WERI-Rb-1 (cell line): ENCODE results near the gene EZH1.

ENCODE experiments used
- DNase-seq: peaks from one replicate; pipeline ENCODE4 v3.0.0-alpha.2; 2020
- H3K27ac ChIP-seq: fragments of 250-450 bp; sonication (Bioruptor Pico); 2 replicates; pipeline ENCODE4 v1.5.1; 2020; ENCODE audit warnings: mild to moderate bottlenecking, moderate library complexity
- H3K27me3 ChIP-seq: fragments of 250-450 bp; sonication (Bioruptor Pico); 2 replicates; pipeline ENCODE4 v1.5.1; 2021; ENCODE audit warnings: mild to moderate bottlenecking, low read depth, moderate library complexity; ENCODE audit not compliant: insufficient read depth, severe bottlenecking
- H3K36me3 ChIP-seq: fragments of 250-450 bp; sonication (Bioruptor Pico); 2 replicates; pipeline ENCODE4 v1.5.1; 2020; ENCODE audit warnings: mild to moderate bottlenecking, moderate library complexity
- H3K4me3 ChIP-seq: 2 replicates; pipeline ENCODE4 v1.5.1; 2011; ENCODE audit warnings: low read depth, mild to moderate bottlenecking, control low read depth, low read length
- H3K9me3 ChIP-seq: fragments of 250-450 bp; sonication (Bioruptor Pico); 2 replicates; pipeline ENCODE4 v1.5.1; 2021; ENCODE audit warnings: mild to moderate bottlenecking, moderate library complexity; ENCODE audit not compliant: severe bottlenecking
- TF ChIP-seq, protein P1 (sequence below): IDR thresholded peaks from 2 replicates; pipeline ENCODE4 v1.5.1; 2011; ENCODE audit warnings: low read depth, mild to moderate bottlenecking, control low read depth, inconsistent platforms, low read length

The EZH1 gene

DNA sequence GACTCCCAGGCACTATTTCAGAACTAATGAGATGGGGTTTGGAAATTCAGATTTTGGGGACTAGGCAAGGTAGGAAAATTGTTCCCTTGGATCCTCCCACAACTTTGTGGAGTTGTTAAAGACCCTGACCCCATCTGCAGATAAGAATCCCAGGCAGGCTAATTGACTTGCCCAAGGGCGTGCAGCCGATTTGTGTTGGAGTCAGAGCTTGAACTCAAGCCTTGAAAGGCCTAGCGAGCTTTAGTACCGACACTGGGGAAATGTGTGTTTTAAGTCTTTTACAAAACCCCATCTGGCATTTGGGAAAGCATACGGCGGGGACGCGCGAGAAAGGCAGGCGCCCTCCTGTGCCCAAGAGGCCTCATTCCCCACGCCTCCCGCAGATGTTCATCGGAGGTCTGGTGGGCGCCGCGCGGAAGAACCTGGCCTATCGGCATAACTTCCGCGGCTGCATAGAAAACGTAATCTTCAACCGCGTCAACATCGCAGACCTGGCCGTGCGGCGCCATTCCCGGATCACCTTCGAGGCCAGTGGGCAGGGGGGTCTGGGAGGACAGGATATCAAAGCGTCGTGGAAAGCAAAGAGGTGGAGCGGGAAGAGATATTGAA lies 58.2 kb downstream of the EZH1 start:
- H3K36me3 ChIP-seq = peaks cover 51% of the 10 kb centered on the region
- no peak for DNase-seq
- TF ChIP-seq, protein P1, sequence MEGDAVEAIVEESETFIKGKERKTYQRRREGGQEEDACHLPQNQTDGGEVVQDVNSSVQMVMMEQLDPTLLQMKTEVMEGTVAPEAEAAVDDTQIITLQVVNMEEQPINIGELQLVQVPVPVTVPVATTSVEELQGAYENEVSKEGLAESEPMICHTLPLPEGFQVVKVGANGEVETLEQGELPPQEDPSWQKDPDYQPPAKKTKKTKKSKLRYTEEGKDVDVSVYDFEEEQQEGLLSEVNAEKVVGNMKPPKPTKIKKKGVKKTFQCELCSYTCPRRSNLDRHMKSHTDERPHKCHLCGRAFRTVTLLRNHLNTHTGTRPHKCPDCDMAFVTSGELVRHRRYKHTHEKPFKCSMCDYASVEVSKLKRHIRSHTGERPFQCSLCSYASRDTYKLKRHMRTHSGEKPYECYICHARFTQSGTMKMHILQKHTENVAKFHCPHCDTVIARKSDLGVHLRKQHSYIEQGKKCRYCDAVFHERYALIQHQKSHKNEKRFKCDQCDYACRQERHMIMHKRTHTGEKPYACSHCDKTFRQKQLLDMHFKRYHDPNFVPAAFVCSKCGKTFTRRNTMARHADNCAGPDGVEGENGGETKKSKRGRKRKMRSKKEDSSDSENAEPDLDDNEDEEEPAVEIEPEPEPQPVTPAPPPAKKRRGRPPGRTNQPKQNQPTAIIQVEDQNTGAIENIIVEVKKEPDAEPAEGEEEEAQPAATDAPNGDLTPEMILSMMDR = no peak
- H3K4me3 ChIP-seq = no peak overlapping the region
- no peaks in the 10 kb centered on the region for H3K9me3 ChIP-seq
- H3K27ac ChIP-seq = no peak overlapping the region
- H3K27me3 ChIP-seq = no peaks in the 10 kb centered on the region

DNA sequence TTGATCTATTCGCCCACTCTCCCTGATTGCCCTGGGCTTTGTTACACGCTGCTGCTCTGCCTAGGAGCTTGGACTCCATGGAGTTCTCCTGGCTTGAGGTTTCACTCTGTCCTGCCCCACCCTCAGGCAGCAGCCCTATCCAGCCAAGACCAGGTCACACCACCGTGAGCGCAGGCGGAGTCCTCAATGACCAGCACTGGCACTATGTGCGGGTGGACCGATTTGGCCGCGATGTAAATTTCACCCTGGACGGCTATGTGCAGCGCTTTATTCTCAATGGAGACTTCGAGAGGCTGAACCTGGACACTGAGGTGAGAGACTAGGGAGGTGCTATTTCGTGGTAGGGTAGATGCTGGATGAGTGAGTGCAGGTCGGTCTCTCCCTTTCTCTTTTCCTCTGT lies 59.0 kb downstream of the EZH1 start:
- TF ChIP-seq, protein P1 = no peak

DNA sequence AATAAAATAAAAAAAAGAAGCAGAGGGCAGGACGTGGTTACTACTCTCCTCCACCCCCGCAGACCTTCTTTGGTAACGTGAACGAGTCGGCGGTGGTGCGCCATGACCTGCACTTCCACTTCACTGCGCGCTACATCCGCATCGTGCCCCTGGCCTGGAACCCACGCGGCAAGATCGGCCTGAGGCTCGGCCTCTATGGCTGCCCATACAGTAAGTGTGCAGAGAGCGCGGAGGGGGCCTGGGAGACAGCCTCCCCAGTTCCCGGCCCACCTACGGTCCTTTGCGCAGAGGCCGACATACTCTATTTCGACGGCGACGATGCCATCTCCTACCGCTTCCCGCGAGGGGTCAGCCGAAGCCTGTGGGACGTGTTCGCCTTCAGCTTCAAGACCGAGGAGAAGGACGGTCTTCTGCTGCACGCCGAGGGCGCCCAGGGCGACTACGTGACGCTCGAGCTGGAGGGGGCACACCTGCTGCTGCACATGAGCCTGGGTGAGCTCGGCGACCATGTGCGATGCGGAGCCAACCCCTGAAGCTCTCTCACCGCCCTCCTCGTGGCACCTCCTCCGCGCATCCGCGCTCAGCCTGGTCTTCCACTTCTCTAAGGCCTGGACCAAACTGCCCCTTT lies 59.8 kb downstream of the EZH1 start:
- H3K36me3 ChIP-seq = peaks cover 40% of the 10 kb centered on the region
- H3K27ac ChIP-seq = no peak overlapping the region
- no peaks in the 10 kb centered on the region for H3K9me3 ChIP-seq
- no peaks in the 10 kb centered on the region for H3K27me3 ChIP-seq
- no peak for DNase-seq
- TF ChIP-seq, protein P1 = no peak
- no peak overlapping the region for H3K4me3 ChIP-seq

More for the DNA sequence above, 59.0 kb downstream of the EZH1 start:
- Histone ChIP-seq H3K36me3 (peaks cover 46% of the 10 kb centered on the region), H3K4me3 (no peak overlapping the region), H3K9me3 (no peaks in the 10 kb centered on the region), H3K27ac (no peak overlapping the region), H3K27me3 (no peaks in the 10 kb centered on the region)
- no peak for DNase-seq

DNA sequence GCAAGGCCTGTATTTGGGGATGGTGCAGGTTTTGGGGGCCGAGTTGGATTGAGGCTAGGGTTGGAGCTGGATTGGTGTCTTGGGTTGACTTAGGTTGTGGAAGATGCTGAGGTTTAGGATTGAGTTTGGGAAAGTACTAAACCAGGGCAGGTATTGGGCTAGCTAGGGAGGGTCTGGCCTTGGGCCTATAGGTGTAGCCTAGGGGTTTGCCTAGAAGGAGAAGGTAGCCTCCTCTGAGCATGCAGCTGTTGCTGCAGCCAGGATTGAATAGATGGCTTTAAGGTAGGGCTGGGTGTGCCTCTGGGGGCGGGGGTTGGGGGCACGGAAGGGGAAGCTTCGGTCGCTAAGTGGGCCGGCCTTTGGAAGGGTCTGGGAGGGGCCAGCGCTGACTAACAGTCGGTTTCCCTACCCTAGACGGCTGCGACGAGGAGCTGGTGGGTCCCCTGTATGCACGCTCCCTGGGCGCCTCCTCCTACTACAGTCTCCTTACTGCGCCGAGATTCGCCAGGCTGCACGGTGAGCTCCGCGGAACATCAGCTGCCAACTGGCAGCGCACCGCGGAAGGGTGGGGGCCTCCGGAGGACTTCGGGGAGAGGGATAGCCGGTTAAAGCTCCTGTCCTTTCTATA lies 61.3 kb downstream of the EZH1 start:
- no peak overlapping the region for H3K27ac ChIP-seq
- peak overlapping the region; percentile 65 for H3K4me3 ChIP-seq
- TF ChIP-seq, protein P1 = no peak
- DNase-seq = no peak
- H3K36me3 ChIP-seq = peaks cover 25% of the 10 kb centered on the region
- no peaks in the 10 kb centered on the region for H3K27me3 ChIP-seq
- no peaks in the 10 kb centered on the region for H3K9me3 ChIP-seq

DNA sequence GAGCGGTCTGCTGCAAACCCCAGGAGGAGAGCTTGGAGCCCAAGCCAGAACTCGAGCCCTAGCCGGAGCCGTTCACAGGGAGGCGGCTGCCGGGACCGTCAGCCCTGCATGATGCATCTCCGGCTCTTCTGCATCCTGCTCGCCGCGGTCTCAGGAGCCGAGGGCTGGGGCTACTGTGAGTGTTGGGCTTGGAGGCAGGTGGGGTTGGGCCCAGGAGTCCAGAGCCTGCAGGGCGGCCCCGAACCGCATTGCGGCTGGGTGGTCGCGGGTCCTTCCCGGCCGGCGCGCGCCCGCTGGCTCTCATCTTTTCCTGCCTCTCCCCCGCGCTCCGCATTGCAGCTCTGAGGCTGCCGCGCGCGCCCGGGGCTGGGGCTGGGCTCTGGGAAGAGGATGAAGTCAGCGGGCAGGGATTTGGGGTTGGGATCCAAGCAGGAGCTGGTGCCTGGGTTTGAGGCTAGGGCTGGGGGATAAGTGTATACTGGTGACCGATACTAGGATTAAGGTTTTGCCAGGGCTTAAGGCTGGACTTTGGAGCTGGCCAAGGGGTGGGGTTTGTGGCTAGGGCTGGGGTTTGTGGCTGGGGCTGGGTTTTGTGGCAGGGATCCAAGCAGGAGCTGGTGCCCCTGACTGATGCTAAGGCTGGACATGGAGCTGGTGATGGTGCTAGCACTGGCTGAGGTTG lies 62.0 kb downstream of the EZH1 start:
- DNase-seq = peak; percentile 81

More for the DNA sequence above, 62.0 kb downstream of the EZH1 start:
- peak overlapping the region; percentile 46 for H3K27ac ChIP-seq
- peaks cover 18% of the 10 kb centered on the region for H3K36me3 ChIP-seq
- peak overlapping the region; percentile 65 for H3K4me3 ChIP-seq
- no peaks in the 10 kb centered on the region for H3K27me3 ChIP-seq
- TF ChIP-seq, protein P1 = no peak
- H3K9me3 ChIP-seq = no peaks in the 10 kb centered on the region
